NCI-H748 (cell line): Measurements from ENCODE around the gene AGPAT1.

Source experiments
- DNase-seq: peaks from one replicate; lab custom pipeline; 2025; ENCODE audit not compliant: unreplicated experiment; lab: John Stamatoyannopoulos, UW

The AGPAT1 gene

GRCh38 chr6:32173051-32173727, 2.7 kb downstream of the AGPAT1 start:
- no peak for DNase-seq

- no peak for DNase-seq
Observed at GRCh38 chr6:32171234-32171633, 4.7 kb downstream of the AGPAT1 start.

DNA sequence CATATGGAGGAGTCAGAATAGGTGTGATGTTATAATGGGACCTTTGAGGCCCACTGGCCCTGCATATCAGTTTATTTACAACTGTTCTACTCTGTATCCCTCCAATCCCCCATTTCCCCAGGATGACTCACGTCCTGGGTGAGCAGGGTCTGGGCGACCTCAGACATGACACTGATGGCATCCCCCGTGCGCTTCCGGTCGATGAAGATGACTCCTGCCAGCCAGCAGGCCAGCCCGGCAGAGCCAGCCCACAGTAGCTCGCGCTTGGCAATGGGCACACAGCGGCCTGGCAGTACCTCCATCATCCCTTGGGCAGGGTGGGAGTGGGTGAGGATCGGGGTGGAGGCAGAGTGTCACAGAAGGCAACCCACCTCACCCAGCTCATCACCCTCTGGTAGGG, 5.6 kb downstream of the AGPAT1 start:
- DNase-seq, result no peak

DNA sequence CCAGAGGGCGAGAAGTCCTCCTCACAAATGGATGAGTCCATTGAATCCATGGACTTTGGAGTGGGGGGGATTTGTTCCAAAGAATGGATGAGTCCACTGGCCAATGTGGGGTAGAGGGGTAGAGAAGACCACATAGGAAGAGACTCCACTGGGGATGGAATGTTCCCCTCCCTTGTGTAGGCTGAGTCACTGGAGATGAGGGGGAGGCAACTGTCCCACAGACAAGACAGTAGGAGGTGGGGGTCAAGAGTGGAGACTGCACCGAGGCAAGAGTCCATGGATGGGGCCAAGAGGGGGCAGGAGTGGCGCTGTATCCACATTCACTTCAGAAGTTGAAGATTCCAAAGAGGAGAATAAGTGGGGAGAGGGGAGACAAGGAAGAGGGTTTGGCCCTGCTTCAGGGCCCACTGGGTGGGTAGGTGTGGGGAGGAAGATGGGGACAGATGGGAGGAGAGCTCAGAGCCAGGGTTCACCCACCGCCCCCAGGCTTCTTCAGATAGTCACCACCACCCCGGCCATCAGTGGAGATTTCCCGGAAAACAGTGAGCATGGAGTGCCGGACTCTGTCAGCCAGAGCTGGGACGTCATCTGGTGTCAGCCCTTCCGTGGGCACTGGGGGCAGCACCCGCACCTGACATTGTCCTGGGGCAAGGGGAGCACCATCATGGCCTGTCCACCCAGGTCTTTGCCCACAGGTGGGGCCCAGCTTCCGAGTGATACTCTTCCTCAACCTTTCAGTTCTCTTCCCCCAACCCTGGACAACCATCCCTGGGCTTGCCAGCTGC, 6.9 kb downstream of the AGPAT1 start:
- no peak for DNase-seq

- DNase-seq, result no peak
Observed at GRCh38 chr6:32168350-32168749, 7.5 kb downstream of the AGPAT1 start.

DNA sequence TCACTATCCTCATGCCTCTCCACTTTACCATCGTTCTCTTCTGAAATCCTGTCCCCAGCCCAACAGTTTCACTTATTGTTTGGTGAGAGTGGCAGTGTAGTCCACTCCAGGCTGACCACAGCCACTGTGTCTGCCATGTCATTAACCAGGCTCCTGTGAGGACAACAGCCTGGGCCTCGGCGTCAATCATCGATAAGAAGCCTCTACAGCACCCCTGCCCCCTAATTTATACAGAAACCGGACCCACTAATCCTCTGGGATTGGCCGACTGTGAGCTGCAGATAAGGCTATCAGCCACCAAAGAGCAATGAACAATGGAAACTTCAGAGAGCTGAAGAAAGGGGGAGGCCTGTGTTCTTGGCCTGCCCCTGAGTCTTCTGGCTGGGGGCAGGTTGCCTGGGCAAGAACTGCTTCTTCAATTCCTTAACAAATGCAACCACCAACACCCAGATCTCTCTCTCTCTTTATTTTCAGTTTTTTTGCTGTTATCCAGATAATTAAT, 8.1 kb downstream of the AGPAT1 start:
- no peak for DNase-seq

DNA sequence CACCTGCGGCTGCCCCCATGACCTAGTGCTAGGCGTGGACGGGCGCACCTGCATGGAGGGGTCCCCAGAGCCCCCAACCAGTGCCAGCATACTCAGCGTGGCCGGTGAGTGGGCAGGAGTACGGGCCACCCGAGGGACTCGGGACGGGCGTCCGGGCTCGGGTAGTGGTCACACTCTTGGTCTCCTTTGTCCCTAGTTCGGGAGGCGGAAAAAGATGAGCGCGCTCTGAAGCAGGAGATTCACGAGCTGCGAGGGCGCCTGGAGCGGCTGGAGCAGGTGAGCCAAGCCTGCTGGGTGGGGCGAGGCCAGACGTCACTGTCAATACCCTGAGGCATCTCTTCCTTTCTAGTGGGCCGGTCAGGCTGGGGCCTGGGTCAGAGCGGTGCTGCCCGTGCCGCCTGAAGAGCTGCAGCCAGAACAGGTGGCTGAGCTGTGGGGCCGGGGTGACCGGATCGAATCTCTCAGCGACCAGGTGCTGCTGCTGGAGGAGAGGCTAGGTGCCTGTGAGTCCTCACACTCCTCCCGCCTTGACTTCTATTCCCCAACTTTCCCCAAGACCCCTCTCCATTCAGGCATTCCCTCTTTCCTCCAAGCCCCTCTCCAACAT, 8.6 kb downstream of the AGPAT1 start:
- DNase-seq, result no peak

DNA sequence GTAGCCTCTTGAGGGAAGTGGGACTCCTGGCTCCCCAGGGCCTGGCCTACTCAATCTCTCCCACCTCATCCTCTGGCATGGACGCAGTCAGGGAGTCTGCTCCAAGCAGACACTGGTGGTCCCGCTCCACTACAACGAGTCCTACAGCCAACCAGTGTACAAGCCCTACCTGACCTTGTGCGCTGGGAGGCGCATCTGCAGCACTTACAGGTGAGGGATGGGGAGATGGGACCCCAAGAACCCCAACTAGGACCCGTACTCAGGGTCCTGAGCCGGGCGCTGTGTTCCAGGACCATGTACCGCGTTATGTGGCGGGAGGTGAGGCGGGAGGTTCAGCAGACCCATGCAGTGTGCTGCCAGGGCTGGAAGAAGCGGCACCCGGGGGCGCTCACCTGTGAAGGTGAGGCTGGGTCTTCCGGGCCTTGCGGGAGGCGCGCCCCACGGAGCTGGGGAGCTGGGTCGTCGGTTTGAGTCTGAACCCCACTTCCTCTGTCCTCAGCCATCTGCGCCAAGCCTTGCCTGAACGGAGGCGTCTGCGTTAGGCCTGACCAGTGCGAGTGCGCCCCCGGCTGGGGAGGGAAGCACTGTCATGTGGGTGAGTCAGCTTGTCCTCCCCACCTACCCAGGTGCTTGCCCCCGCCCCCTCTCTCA, 9.3 kb downstream of the AGPAT1 start:
- DNase-seq, result no peak

- no peak for DNase-seq
Observed at GRCh38 chr6:32164295-32164694, 11.6 kb downstream of the AGPAT1 start, which contains the start of gene EGFL8. Gene EGFL8, plus strand, starts transcription at chr6:32164595. Its CDS starts 1,571 bp downstream, at chr6:32166166.

DNA sequence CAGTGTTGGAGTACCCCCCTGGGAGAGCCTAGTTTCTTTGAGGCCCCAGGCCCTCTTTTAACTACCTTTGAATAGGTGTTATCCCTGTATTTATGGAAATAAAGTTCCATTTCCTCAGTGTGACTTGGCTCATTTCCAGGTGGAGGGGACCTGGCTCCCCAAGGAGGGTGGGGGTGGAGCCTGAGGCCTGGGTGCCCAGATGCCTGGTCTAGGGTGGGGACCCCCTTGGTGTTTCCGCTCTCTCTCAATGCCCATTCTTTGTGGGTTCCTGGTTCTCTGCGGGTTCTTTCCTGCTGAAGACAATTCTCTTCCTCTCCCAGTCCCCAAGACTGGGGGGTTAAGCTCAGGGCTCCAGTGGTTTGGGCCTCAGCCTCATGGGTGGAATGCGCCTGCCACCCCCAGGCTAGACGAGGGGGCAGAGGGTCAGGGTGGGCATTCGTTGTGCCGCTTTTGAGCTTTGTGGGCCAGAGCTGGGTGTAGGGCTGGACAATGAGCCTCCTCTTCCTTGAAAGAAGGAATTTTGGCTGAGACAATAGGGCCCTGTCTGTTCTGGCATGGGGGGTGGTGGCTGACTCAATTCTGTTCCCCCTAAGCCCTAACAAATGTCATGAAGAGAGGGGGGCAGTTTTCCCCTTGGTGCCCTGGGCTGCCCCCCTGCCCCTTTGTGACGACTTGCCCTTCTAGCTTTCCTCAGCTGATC, 12.2 kb downstream of the AGPAT1 start:
- DNase-seq, result no peak

DNA sequence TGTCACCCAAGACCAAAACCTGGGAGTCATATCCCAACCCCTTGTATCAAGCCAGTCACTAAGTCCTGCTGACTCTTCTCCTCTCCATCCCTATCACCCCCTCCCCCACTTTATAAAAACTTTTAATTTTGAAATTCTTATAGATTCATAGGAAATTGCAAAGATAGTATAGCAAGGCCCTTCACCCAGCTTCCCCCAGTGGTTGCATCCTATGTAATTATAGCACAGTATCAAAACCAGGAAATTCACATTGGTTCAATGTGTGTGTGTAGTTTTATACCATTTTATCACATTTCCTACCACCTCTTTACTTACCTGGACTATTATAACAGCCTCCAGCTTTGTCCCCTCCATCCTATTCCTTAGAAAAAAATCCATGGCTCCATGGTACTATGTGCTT, 17.8 kb downstream of the AGPAT1 start:
- no peak for DNase-seq

- no peak for DNase-seq
Observed at GRCh38 chr6:32156891-32157290, 19.0 kb downstream of the AGPAT1 start.

DNA sequence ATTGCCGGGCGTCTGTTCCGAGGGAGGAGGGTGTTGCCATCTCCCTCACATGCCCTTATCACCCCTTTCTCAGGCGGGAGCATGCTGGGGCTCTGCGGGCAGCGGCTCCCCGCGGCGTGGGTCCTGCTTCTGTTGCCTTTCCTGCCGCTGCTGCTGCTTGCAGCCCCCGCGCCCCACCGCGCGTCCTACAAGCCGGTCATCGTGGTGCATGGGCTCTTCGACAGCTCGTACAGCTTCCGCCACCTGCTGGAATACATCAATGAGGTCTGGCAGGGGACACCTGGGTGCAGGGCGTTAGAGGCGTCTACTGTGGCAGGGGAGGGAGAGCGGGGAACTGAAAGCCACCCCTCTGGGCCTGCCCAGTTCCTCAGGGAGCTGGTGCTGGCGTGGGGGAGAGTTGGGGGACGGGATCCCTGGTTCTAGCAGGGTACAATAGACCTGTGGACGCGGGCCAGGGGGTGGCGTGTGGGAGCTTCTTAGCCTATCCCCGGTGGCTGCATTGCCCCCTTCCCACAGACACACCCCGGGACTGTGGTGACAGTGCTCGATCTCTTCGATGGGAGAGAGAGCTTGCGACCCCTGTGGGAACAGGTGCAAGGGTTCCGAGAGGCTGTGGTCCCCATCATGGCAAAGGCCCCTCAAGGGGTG, 21.2 kb downstream of the AGPAT1 start:
- DNase-seq, result peak; percentile 88

- DNase-seq, result peak; percentile 96
Observed at GRCh38 chr6:32153564-32154513, 22.0 kb downstream of the AGPAT1 start, which contains the start of gene PPT2. Gene PPT2, plus strand, starts transcription at chr6:32154141. Its CDS starts 454 bp downstream, at chr6:32154595.

DNA sequence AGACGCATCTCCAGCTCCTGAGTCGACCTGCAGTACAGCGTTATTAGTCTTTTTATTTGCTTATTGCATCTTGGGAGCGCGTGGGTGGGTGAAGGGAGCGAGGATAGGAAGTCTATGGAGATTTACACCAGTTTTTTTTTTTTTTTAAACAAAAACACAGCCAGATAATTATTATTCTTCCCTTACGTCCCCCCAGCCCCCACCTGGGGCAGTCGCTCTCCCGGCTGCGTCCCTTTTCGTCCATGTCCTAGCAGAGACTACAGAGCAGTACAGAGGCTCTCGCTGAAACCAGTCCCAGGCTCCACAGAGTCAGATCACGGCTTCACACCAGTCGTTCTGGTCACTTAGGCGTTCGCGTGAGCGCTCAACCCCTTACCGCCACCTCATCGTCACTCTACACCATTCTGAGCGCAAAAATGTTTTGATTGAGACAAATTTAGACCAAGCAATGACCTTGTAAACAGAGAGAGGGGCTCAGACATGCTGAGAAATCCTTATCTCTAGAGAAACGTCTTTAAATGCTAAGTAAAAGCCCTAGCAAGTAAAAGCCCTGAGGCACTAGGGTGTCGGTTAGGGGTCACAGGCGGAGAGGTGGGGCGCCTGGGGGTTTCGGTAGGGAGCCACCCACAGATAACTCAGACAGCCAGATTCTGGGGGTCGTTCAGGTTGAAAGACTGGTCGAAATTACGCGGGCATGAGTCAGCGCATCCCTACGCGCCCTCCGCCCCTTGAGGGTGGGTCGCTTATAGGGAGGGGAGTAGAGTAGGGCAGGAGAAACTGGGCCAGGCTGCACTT, 22.9 kb downstream of the AGPAT1 start:
- no peak for DNase-seq

DNA sequence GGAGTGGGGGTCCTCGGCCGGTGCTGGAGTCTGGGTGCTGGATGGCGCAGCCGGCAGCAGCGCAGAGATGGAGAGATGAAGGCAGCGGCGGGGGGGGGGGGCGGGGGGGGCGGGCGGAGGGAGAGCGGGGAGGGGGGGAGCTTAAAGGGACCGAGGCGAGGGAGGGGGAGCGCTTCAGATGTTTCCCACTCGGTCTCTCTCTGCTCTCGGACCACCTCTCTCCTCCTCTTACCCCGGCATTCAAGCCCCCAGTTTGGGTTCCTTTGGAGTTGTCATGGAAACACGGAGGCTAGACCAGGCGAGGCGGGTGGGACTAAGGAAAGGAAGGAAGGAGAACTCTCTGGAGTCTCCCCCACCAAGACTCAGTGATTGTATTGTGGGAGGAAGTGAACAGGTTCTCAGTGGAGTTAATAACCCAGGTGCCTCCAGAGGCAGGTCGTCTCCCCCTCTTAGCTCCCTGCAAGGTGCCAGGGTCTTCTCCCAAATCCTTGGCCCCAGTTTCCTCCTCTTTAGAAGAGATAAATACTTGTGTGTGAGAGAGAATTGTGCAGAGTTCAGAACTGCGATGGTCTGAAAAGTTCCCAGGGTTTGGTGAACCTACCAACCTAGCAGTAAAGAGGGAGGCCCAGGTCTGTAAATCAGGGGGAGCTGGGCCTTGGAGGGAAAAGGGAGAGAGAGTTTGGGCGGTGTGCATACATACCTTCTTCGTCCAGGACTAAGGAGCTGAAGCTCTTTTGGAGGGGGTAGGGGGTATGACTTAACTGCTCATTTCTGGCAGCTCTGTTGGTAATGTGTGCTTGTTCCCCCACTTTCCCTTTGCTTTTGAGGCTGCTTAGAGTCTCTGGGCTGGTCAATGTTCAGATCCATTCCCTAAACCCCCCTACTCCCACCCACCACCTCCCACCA, 23.8 kb downstream of the AGPAT1 start, which contains the start of gene PRRT1:
PRRT1 (minus strand) TSS at position 77 of the 906 bp plus-strand sequence. CDS start 112 bp downstream, outside the sequence.
- peak; percentile 37 for DNase-seq
